Measurements from ENCODE around the gene ROM1. TPM values are rescaled to one million over a fixed set of nuclear protein-coding genes. Genes with fewer than 3 reads are reported as not detected.
"Not testable (repeated sequence)": the region's sequence is repeated elsewhere in the genome, so short reads cannot be mapped to it uniquely, and the experiment has no call there.

The ROM1 gene
- total and polyA plus RNA-seq, 8 donors: 0.29 to 13.0 (median 4.6) TPM; not detected in 1

- 59 to 84% (median 68%) methylated on average over 8 of the region's 8 CpGs for WGBS, 5 donors
- Histone ChIP-seq H3K9me3 (no peaks in the 10 kb centered on the region), H3K27me3 (no peaks in the 10 kb centered on the region), H3K4me1 (peaks cover 4 to 77% (median 38%) of the 10 kb centered on the region in 4 donors), H3K27ac (peak overlapping the region in 2 of 5 donors; percentile 1 to 4), H3K4me3 (no peak overlapping the region), H3K36me3 (peaks cover 83 to 100% (median 98%) of the 10 kb centered on the region in 4 donors)
- no peak for DNase-seq
- TF ChIP-seq POLR2AphosphoS5 (IDR thresholded peaks at IDR 0.05): no peak
- no peak for TF ChIP-seq POLR2A (IDR thresholded peaks at IDR 0.05)
- no peak for TF ChIP-seq CTCF (IDR thresholded peaks at IDR 0.05)
- intact Hi-C loops (cut with DNase I; ENCODE audit: low total_unique reads): no loop called here
Measured at GRCh38 chr11:62567018-62567633, 45.9 kb upstream of the ROM1 start.

- H3K9me3 ChIP-seq: no peaks in the 10 kb centered on the region
- intact Hi-C loops (cut with DNase I; ENCODE audit: low total_unique reads): no loop called here
- H3K4me3 ChIP-seq: no peak overlapping the region
- H3K36me3 ChIP-seq: peaks cover 65 to 79% (median 79%) of the 10 kb centered on the region in 4 donors
- DNase-seq: no peak
- peak overlapping the region in 1 of 5 donors; percentile 15 for H3K27ac ChIP-seq
- H3K27me3 ChIP-seq: no peaks in the 10 kb centered on the region
- no peak for TF ChIP-seq EP300 (IDR thresholded peaks at IDR 0.05)
- no peak for TF ChIP-seq POLR2A (IDR thresholded peaks at IDR 0.05)
- no peak for TF ChIP-seq CTCF (IDR thresholded peaks at IDR 0.05)
- WGBS, 5 donors: 50 to 73% (median 60%) methylated on average over 1 of the region's 1 CpG
- H3K4me1 ChIP-seq: peaks cover 10 to 71% (median 52%) of the 10 kb centered on the region in 4 donors
Measured at GRCh38 chr11:62569611-62570010, 43.4 kb upstream of the ROM1 start.

- H3K9me3 ChIP-seq; DNase-seq; H3K4me3 ChIP-seq; H3K27me3 ChIP-seq; H3K27ac ChIP-seq; intact Hi-C loops (cut with DNase I; ENCODE audit: low total_unique reads): not testable (repeated sequence)
- H3K4me1 ChIP-seq: peaks cover 19 to 71% (median 54%) of the 10 kb centered on the region in 4 donors
- peaks cover 53 to 69% (median 68%) of the 10 kb centered on the region in 4 donors for H3K36me3 ChIP-seq
- WGBS, 5 donors: 87 to 97% (median 92%) methylated on average over 5 of the region's 5 CpGs
Measured at GRCh38 chr11:62570903-62571302, 42.2 kb upstream of the ROM1 start.

- H3K9me3 ChIP-seq; DNase-seq; H3K27me3 ChIP-seq; intact Hi-C loops (cut with DNase I; ENCODE audit: low total_unique reads): not testable (repeated sequence)
- Histone ChIP-seq H3K27ac (peak overlapping the region in 1 of 5 donors; percentile 18), H3K36me3 (peaks cover 47 to 69% (median 68%) of the 10 kb centered on the region in 4 donors), H3K4me1 (peaks cover 24 to 71% (median 55%) of the 10 kb centered on the region in 4 donors), H3K4me3 (peak overlapping the region in 1 of 4 donors; percentile 98)
- 74 to 82% (median 80%) methylated on average over 5 of the region's 5 CpGs for WGBS, 5 donors
Measured at GRCh38 chr11:62571493-62571892, 41.6 kb upstream of the ROM1 start.

- no peaks in the 10 kb centered on the region for H3K9me3 ChIP-seq
- H3K4me3 ChIP-seq: peak overlapping the region; percentile 74 to 98 (median 84)
- peak overlapping the region in 4 of 5 donors; percentile 91 to 95 (median 94) for H3K27ac ChIP-seq
- peaks cover 26 to 73% (median 59%) of the 10 kb centered on the region in 4 donors for H3K4me1 ChIP-seq
- WGBS, 5 donors: 66 to 73% (median 72%) methylated on average over 12 of the region's 12 CpGs
- no peak for DNase-seq
- no peaks in the 10 kb centered on the region for H3K27me3 ChIP-seq
- intact Hi-C loops (cut with DNase I; ENCODE audit: low total_unique reads): no loop called here
- peaks cover 38 to 69% (median 68%) of the 10 kb centered on the region in 4 donors for H3K36me3 ChIP-seq
- TF ChIP-seq POLR2A (IDR thresholded peaks at IDR 0.05) (no peak), CTCF (IDR thresholded peaks at IDR 0.05) (no peak), EP300 (IDR thresholded peaks at IDR 0.05) (no peak), POLR2AphosphoS5 (IDR thresholded peaks at IDR 0.05) (no peak)
Measured at GRCh38 chr11:62572431-62572830, 40.6 kb upstream of the ROM1 start.

Data from stomach (tissue), 9 donors.